ENCODE data around the gene BEX4. TPM values are rescaled to one million over a fixed set of nuclear protein-coding genes. Genes with fewer than 3 reads are reported as not detected.
"Not testable (repeated sequence)": the region's sequence is repeated elsewhere in the genome, so short reads cannot be mapped to it uniquely, and the experiment has no call there.

BEX4 gene
- total RNA-seq, result 6.8 and 8.4 TPM in 2 replicates

GRCh38 chrX:103214870-103215424 is at the start of gene BEX4:
BEX4 (plus strand) TSS chrX:103215108; CDS start chrX:103216154, 1,046 bp downstream.
- intact Hi-C loops (cut with micrococcal nuclease), result loop anchor here (1.0 to 2.0 kb wide), 2 partner anchors 39 to 472 kb away; partner anchors contain the start of gene MORF4L2

GRCh38 chrX:103170216-103170615 is 44.7 kb upstream of the BEX4 start:
- intact Hi-C loops (cut with micrococcal nuclease), result no loop called here

- intact Hi-C loops (cut with micrococcal nuclease), result no loop called here
These were observed 43.6 kb upstream of the BEX4 start for GRCh38 chrX:103171353-103171752.

- intact Hi-C loops (cut with micrococcal nuclease), result not testable (repeated sequence)
These were observed 39.7 kb upstream of the BEX4 start for GRCh38 chrX:103175256-103175655.

- intact Hi-C loops (cut with micrococcal nuclease), result loop anchor here (1.0 kb wide), 1 partner anchor 225 kb away; no protein-coding TSS in a partner anchor
These were observed 38.8 kb upstream of the BEX4 start for GRCh38 chrX:103175944-103176753.

GRCh38 chrX:103177556-103177955 is 37.4 kb upstream of the BEX4 start:
- intact Hi-C loops (cut with micrococcal nuclease), result no loop called here

GRCh38 chrX:103183912-103184311 is 31.0 kb upstream of the BEX4 start:
- intact Hi-C loops (cut with micrococcal nuclease), result no loop called here

- intact Hi-C loops (cut with micrococcal nuclease), result no loop called here
These were observed 26.9 kb upstream of the BEX4 start for GRCh38 chrX:103187953-103188475.

- intact Hi-C loops (cut with micrococcal nuclease), result no loop called here
These were observed 17.1 kb upstream of the BEX4 start for GRCh38 chrX:103197721-103198306.

GRCh38 chrX:103198668-103199067 is 16.2 kb upstream of the BEX4 start:
- intact Hi-C loops (cut with micrococcal nuclease), result not testable (repeated sequence)

- intact Hi-C loops (cut with micrococcal nuclease), result no loop called here
These were observed 13.9 kb upstream of the BEX4 start for GRCh38 chrX:103201041-103201440.

GRCh38 chrX:103210056-103210455 is 4.9 kb upstream of the BEX4 start:
- intact Hi-C loops (cut with micrococcal nuclease), result no loop called here

GRCh38 chrX:103211012-103211715 is 3.7 kb upstream of the BEX4 start:
- intact Hi-C loops (cut with micrococcal nuclease), result loop anchor here (1.0 kb wide), 2 partner anchors 37 to 253 kb away; no protein-coding TSS in a partner anchor

- intact Hi-C loops (cut with micrococcal nuclease), result no loop called here
These were observed 2.0 kb upstream of the BEX4 start for GRCh38 chrX:103212749-103213457.

GRCh38 chrX:103215425-103215991 is 600 bp downstream of the BEX4 start:
- intact Hi-C loops (cut with micrococcal nuclease), result loop anchor here (1.0 to 2.0 kb wide), 2 partner anchors 39 to 471 kb away; partner anchors contain the start of gene MORF4L2

GRCh38 chrX:103220511-103221323 is 5.8 kb downstream of the BEX4 start:
- intact Hi-C loops (cut with micrococcal nuclease), result no loop called here

GRCh38 chrX:103225918-103226317 is 11.0 kb downstream of the BEX4 start:
- intact Hi-C loops (cut with micrococcal nuclease), result not testable (repeated sequence)

- intact Hi-C loops (cut with micrococcal nuclease), result no loop called here
These were observed 18.4 kb downstream of the BEX4 start for GRCh38 chrX:103233263-103233662.

- intact Hi-C loops (cut with micrococcal nuclease), result no loop called here
These were observed 20.0 kb downstream of the BEX4 start for GRCh38 chrX:103234869-103235268.

Data from T-helper 2 cell treated with Interferon-gamma antibody and Interleukin-4, amounts not matched to agents 100 ng/mL and 5 ng/mL, for 36 hours (primary cell).